Activated CD8-positive, alpha-beta T cell treated with anti-CD3 and anti-CD28 coated beads for 36 hours (primary cell): ENCODE data around the gene BRME1. TPM values are rescaled to one million over a fixed set of nuclear protein-coding genes. Genes with fewer than 3 reads are reported as not detected.

ENCODE experiments used
- ATAC-seq: fragments of 200-7000 bp; cut with Tn5 transposase; one replicate; pipeline ENCODE4 v1.10.0; 2021; ENCODE audit warnings: mild to moderate bottlenecking, moderate library complexity
- CTCF ChIA-PET: fragments of 350-600 bp; sonication (Branson Sonifier 250); formaldehyde crosslinking; loops from one replicate; lab custom pipeline; 2021; ENCODE audit warnings: antibody characterized with exemption; lab: Charles Lee
- POLR2A ChIA-PET: fragments of 350-600 bp; sonication (Branson Sonifier 250); formaldehyde crosslinking; loops from one replicate; lab custom pipeline; 2021; ENCODE audit warnings: antibody characterized with exemption; lab: Charles Lee
- DNase-seq: peaks from one replicate; pipeline ENCODE4 v3.0.0-alpha.2; 2020
- H3K27ac Mint-ChIP-seq: one replicate; pipeline ENCODE4 v1.8.0; 2021; ENCODE audit warnings: mild to moderate bottlenecking, mixed read lengths
- H3K27me3 Mint-ChIP-seq: one replicate; pipeline ENCODE4 v1.8.0; 2021; ENCODE audit warnings: mixed read lengths
- H3K36me3 Mint-ChIP-seq: one replicate; pipeline ENCODE4 v1.8.0; 2021; ENCODE audit warnings: low read depth, mixed read lengths
- H3K4me1 Mint-ChIP-seq: one replicate; pipeline ENCODE4 v1.8.0; 2021; ENCODE audit warnings: low read depth, mixed read lengths
- H3K4me3 Mint-ChIP-seq: one replicate; pipeline ENCODE4 v1.8.0; 2021; ENCODE audit warnings: mild to moderate bottlenecking, moderate library complexity, mixed read lengths
- H3K9me3 Mint-ChIP-seq: one replicate; pipeline ENCODE4 v1.8.0; 2021; ENCODE audit warnings: mixed read lengths
- intact Hi-C: fragments of 100-400 bp; cut with micrococcal nuclease; formaldehyde crosslinking; loops from one replicate; pipeline ENCODE4 v1.10.0; 2022
- total RNA-seq, 2 experiments: library from RNA; stranded (reverse); gene quantifications; one replicate each; pipeline ENCODE4 v1.2.3, GENCODE V29; 2021
- TF ChIP-seq, protein P1 (sequence below): fragments of 200-600 bp; IDR thresholded peaks from one replicate; pipeline ENCODE4 v1.8.0; 2022; ENCODE audit warnings: antibody characterized with exemption, mild to moderate bottlenecking

The BRME1 gene
- total RNA-seq, 2 experiments from 2014 or later: 3.6 to 5.2 TPM

DNA sequence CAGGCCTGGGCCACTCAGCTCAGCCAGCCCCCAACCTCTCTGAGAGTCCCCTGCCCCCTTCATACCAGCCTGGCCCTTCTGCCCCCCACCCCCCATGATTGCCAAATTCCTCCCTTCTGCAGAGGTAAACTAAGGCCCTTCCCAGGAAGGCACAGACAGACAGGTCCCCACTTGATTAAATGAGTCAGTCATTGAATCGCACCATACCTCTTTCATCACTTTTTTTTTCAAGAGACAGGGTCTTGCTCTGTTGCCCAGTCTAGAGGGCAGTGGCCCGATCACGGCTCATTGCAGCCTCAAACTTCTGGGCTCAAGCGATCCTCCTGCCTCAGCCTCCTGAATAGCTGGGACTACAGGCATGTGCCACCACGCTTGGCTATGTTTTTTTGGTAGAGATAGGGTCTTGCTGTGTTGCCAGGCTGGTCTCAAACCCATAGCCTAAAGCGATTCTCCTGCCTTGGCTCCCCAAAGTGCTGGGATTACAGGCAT is 26.3 kb upstream of the BRME1 start:
- intact Hi-C loops: no loop called here
- H3K9me3 Mint-ChIP-seq: no peaks in the 10 kb centered on the region
- no peaks in the 10 kb centered on the region for H3K4me1 Mint-ChIP-seq
- TF ChIP-seq, protein P1, sequence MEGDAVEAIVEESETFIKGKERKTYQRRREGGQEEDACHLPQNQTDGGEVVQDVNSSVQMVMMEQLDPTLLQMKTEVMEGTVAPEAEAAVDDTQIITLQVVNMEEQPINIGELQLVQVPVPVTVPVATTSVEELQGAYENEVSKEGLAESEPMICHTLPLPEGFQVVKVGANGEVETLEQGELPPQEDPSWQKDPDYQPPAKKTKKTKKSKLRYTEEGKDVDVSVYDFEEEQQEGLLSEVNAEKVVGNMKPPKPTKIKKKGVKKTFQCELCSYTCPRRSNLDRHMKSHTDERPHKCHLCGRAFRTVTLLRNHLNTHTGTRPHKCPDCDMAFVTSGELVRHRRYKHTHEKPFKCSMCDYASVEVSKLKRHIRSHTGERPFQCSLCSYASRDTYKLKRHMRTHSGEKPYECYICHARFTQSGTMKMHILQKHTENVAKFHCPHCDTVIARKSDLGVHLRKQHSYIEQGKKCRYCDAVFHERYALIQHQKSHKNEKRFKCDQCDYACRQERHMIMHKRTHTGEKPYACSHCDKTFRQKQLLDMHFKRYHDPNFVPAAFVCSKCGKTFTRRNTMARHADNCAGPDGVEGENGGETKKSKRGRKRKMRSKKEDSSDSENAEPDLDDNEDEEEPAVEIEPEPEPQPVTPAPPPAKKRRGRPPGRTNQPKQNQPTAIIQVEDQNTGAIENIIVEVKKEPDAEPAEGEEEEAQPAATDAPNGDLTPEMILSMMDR: no peak
- H3K27me3 Mint-ChIP-seq: no peaks in the 10 kb centered on the region
- H3K36me3 Mint-ChIP-seq: peaks cover 2% of the 10 kb centered on the region
- ATAC-seq (no peak), DNase-seq (no peak)
- no peak overlapping the region for H3K27ac Mint-ChIP-seq
- no peak overlapping the region for H3K4me3 Mint-ChIP-seq
- ChIA-PET CTCF (interaction anchor here (1.3 kb wide), 1 partner anchor 10 kb away, joined by 3 read pairs; no protein-coding TSS in a partner anchor), POLR2A (interaction anchor here (0.8 kb wide), 1 partner anchor 16 kb away, joined by 3 read pairs; no protein-coding TSS in a partner anchor)

DNA sequence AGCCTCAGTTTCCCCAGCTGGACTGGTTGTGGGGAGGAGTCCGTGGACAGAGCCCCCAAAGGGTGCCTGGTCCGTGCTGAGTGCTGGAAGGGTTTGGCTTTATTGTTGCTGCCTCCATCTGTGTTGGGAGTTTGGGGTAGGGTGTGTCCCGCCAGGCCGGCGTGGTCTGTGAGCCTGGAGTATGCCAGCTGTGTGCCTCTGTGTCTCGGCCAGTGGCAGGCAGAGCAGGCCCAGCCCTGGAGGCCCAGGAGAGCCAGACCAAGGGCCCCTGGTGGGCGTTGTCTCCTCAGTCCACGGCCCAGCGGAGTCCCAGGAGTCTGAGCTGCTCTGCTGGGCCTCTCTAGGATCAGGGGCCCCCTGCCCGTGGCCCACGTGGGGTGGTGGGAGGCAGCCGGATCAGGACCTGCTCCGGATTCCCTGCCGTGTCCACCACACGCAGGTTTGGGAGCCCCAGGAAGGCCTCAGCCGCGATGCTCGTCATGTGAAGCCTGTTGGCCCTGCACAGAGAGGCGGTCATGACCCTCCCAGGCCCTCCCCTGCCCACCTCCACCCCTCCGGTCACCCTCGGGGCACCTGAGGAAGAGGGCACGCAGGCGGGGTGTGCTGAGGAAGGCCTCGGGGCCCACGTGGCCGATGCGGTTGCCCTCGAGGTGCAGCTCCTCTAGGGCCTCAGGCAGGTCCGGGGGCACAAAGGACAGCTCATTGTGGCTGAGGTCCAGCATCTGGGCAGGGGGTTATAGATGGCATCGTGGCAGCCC is 25.7 kb upstream of the BRME1 start:
- Mint-ChIP-seq H3K36me3 (peaks cover 2% of the 10 kb centered on the region), H3K4me3 (no peak overlapping the region), H3K4me1 (no peaks in the 10 kb centered on the region), H3K27me3 (no peaks in the 10 kb centered on the region), H3K9me3 (no peaks in the 10 kb centered on the region), H3K27ac (no peak overlapping the region)
- TF ChIP-seq, protein P1: no peak
- ATAC-seq (no peak), DNase-seq (no peak)
- intact Hi-C loops: no loop called here
- ChIA-PET POLR2A (no interaction called here), CTCF (no interaction called here)

DNA sequence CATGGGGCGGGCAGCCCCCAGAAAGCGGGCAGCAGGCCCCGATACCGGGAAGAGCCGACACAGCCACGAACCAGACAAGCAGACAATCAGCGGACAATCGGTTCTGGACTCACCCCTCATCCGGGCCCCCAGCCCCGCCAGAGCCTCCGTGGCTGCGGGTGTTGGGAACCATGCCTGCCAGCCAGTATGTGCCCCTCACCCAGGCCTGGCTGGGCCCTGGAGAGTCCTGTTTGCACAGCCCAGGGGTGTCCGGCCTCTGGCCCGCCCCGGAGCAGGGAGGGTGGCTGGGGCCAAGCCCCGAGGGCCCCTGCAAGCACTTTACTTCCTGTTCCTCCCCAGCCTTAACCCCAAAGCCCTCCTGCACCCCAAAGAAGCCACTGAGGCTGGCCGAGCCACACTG is 24.5 kb upstream of the BRME1 start:
- Mint-ChIP-seq H3K27ac (no peak overlapping the region), H3K27me3 (no peaks in the 10 kb centered on the region), H3K4me3 (no peak overlapping the region), H3K36me3 (peaks cover 2% of the 10 kb centered on the region), H3K4me1 (no peaks in the 10 kb centered on the region), H3K9me3 (no peaks in the 10 kb centered on the region)
- ATAC-seq (no peak), DNase-seq (no peak)
- intact Hi-C loops: no loop called here
- ChIA-PET CTCF (no interaction called here), POLR2A (no interaction called here)
- TF ChIP-seq, protein P1: no peak

DNA sequence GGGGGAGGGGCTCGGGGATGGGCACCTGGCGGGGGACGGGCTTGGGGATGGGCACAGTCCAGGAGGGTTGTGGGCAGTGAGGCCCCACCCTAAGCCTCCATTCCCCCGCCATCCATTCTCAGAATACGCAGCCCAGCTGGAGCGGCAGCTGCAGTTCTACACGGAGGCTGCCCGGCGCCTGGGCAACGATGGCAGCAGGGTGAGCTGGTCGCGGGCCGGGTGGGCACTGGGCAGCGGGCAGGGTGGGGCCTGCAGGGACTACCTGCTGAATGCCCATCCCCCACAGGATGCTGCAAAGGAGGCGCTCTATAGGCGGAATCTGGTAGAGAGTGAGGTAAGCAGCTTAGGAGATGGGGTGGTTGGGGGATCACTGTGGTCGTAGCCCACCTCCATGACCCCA is 24.0 kb upstream of the BRME1 start:
- no peaks in the 10 kb centered on the region for H3K27me3 Mint-ChIP-seq
- peaks cover 3% of the 10 kb centered on the region for H3K36me3 Mint-ChIP-seq
- H3K4me3 Mint-ChIP-seq: no peak overlapping the region
- ATAC-seq: no peak
- CTCF ChIA-PET: no interaction called here
- no peak for DNase-seq
- no peak overlapping the region for H3K27ac Mint-ChIP-seq
- intact Hi-C loops: no loop called here
- H3K9me3 Mint-ChIP-seq: no peaks in the 10 kb centered on the region
- TF ChIP-seq, protein P1: no peak
- no peaks in the 10 kb centered on the region for H3K4me1 Mint-ChIP-seq
- POLR2A ChIA-PET: no interaction called here

DNA sequence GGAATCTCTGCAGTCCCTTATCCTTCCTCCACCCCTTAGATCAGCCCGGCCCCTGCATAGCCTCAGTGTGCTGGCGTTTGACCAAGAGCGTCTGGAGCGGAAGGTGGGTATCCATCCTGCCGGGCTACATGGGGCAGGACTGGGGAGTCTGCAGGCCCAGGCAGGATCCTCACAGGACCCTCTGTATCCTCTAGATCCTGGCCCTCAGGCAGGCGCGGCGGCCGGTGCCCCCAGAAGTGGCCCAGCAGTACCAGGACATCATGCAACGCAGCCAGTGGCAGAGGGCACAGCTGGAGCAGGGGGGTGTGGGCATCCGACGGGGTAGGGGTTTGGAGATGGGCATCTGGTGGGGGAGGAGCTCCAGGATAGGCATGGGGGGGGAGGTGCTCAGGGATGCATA is 23.4 kb upstream of the BRME1 start:
- DNase-seq: no peak
- Mint-ChIP-seq H3K9me3 (no peaks in the 10 kb centered on the region), H3K36me3 (peaks cover 6% of the 10 kb centered on the region), H3K4me1 (no peaks in the 10 kb centered on the region), H3K27me3 (no peaks in the 10 kb centered on the region), H3K4me3 (no peak overlapping the region), H3K27ac (no peak overlapping the region)
- ChIA-PET CTCF (no interaction called here), POLR2A (no interaction called here)
- intact Hi-C loops: no loop called here
- ATAC-seq: no peak
- TF ChIP-seq, protein P1: no peak
